ENCODE data around the gene GLB1L2.

GLB1L2 gene

GRCh38 chr11:134391656-134392055, 59.9 kb downstream of the GLB1L2 start:
- intact Hi-C loops (cut with DNase I): loop anchor here (10.0 kb wide), 1 partner anchor 243 kb away; no protein-coding TSS in a partner anchor

GRCh38 chr11:134392953-134393615, 61.3 kb downstream of the GLB1L2 start:
- no peak for DNase-seq
- intact Hi-C loops (cut with DNase I): loop anchor here (10.0 kb wide), 1 partner anchor 242 kb away; no protein-coding TSS in a partner anchor

More at GRCh38 chr11:134391656-134392055, 59.9 kb downstream of the GLB1L2 start:
- DNase-seq: no peak

GRCh38 chr11:134393638-134394037, 61.9 kb downstream of the GLB1L2 start:
- DNase-seq: peak in 39 of 42 donors; percentile 43 to 87 (median 70)
- intact Hi-C loops (cut with DNase I): loop anchor here (10.0 kb wide), 1 partner anchor 241 kb away; no protein-coding TSS in a partner anchor

- intact Hi-C loops (cut with DNase I): loop anchor here (10.0 kb wide), 1 partner anchor 240 kb away; no protein-coding TSS in a partner anchor
- DNase-seq: no peak
Measured at GRCh38 chr11:134394311-134394710, 62.5 kb downstream of the GLB1L2 start.

- no peak for DNase-seq
- intact Hi-C loops (cut with DNase I): loop anchor here (10.0 kb wide), 1 partner anchor 240 kb away; no protein-coding TSS in a partner anchor
Measured at GRCh38 chr11:134395002-134395401, 63.2 kb downstream of the GLB1L2 start.

- intact Hi-C loops (cut with DNase I): loop anchor here (10.0 kb wide), 1 partner anchor 237 kb away; no protein-coding TSS in a partner anchor
- DNase-seq: no peak
Measured at GRCh38 chr11:134397304-134398078, 65.7 kb downstream of the GLB1L2 start.

- intact Hi-C loops (cut with DNase I): loop anchor here (10.0 kb wide), 1 partner anchor 237 kb away; no protein-coding TSS in a partner anchor
- peak in 41 of 42 donors; percentile 41 to 94 (median 77) for DNase-seq
Measured at GRCh38 chr11:134398079-134398444, 66.3 kb downstream of the GLB1L2 start.

- peak in 34 of 42 donors; percentile 46 to 83 (median 64) for DNase-seq
- intact Hi-C loops (cut with DNase I): loop anchor here (10.0 kb wide), 1 partner anchor 236 kb away; no protein-coding TSS in a partner anchor
Measured at GRCh38 chr11:134398644-134399292, 67.0 kb downstream of the GLB1L2 start.

- intact Hi-C loops (cut with DNase I): loop anchor here (10.0 kb wide), 1 partner anchor 236 kb away; no protein-coding TSS in a partner anchor
- DNase-seq: no peak
Measured at GRCh38 chr11:134399293-134399654, 67.5 kb downstream of the GLB1L2 start.

GRCh38 chr11:134399996-134400395, 68.2 kb downstream of the GLB1L2 start:
- intact Hi-C loops (cut with DNase I): loop anchor here (10.0 kb wide), 1 partner anchor 235 kb away; no protein-coding TSS in a partner anchor
- no peak for DNase-seq

GRCh38 chr11:134401825-134402809, 70.3 kb downstream of the GLB1L2 start:
- intact Hi-C loops (cut with DNase I): no loop called here
- no peak for DNase-seq

GRCh38 chr11:134402910-134403309, 71.1 kb downstream of the GLB1L2 start:
- no peak for DNase-seq

GRCh38 chr11:134404575-134405341, 73.0 kb downstream of the GLB1L2 start:
- DNase-seq: peak in 15 of 42 donors; percentile 26 to 72 (median 46)
- intact Hi-C loops (cut with DNase I): no loop called here

More at GRCh38 chr11:134402910-134403309, 71.1 kb downstream of the GLB1L2 start:
- intact Hi-C loops (cut with DNase I): no loop called here

GRCh38 chr11:134405436-134405835, 73.6 kb downstream of the GLB1L2 start:
- no peak for DNase-seq
- intact Hi-C loops (cut with DNase I): no loop called here

- intact Hi-C loops (cut with DNase I): no loop called here
- no peak for DNase-seq
Measured at GRCh38 chr11:134405841-134406240, 74.1 kb downstream of the GLB1L2 start.

- intact Hi-C loops (cut with DNase I): no loop called here
- DNase-seq: no peak
Measured at GRCh38 chr11:134406264-134407185, 74.7 kb downstream of the GLB1L2 start.

Measured in head of caudate nucleus (tissue), 42 donors.